PFSK-1 (cell line): Measurements from ENCODE around the gene EMILIN1.

ENCODE experiments used
- POLR2AphosphoS5 ChIP-seq: IDR thresholded peaks from 2 replicates; pipeline ENCODE4 v1.6.1; 2012; ENCODE audit warnings: low read depth, mild to moderate bottlenecking, control low read depth, low read length, moderate library complexity
- REST ChIP-seq, 2 experiments: IDR thresholded peaks; 2 replicates each; pipeline versions ENCODE4 v1.6.1 to v1.8.0; 2011 to 2012; ENCODE audit warnings: low read depth in 2 of 2, low read length in 2 of 2, control low read depth in 1 of 2, inconsistent platforms in 1 of 2, mild to moderate bottlenecking in 1 of 2, moderate library complexity in 1 of 2; ENCODE audit not compliant: insufficient read depth in 1 of 2
- SIN3A ChIP-seq: IDR thresholded peaks from 2 replicates; pipeline ENCODE4 v1.6.1; 2012; ENCODE audit warnings: mild to moderate bottlenecking, low read length, moderate library complexity, borderline replicate concordance; ENCODE audit not compliant: insufficient read depth
- TAF1 ChIP-seq: IDR thresholded peaks from 2 replicates; pipeline ENCODE4 v1.6.1; 2012; ENCODE audit warnings: low read length, control low read depth, borderline replicate concordance; ENCODE audit not compliant: insufficient read depth

DNA sequence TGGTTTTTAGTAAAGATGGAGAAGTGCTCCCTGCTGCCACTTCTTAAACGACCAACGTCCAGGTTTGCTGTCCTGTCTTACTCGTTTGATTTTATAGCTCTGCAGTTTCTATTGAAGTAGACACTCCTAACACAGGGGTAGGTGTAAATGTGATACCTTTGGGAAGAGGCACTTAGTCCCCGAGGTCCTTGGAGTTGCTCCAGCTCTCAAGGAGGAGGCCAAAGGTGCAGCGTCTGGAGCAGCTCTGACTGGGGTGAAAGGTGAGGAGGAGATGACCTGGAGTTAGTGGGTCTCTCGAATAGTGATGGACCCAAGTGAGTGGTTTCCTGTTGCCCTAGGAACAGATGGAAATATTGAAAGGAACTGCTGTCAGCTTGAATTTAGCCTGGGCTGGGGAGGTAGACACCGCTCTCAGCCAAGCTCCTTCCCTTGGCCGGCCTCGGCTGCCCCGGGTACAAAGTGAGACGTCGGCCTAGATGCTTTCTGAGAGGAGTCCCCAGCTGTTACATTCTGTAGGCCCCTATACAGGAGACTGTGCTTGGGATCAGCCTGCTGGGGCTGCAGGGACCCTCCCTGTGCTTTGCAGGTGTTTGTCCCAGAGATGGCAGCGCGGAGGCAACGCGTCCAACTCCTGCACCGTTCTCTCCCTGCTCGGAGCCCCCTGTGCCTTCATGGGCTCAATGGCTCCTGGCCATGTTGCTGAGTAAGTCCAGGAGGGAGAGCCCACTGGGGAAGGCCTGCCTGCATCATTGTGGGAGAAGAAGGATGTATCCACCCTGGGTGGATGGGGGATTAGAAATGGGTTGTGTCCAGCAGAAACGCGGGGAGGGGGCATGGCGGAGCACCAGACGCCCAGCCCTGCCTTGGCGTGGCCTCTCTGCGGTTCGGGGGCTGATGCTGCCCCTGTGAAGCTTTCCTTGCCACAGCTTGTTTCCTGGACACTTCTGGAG is 13.6 kb downstream of the EMILIN1 start:
- TF ChIP-seq POLR2AphosphoS5 (no peak), REST (IDR thresholded peaks at IDR 0.05; ENCODE audit: insufficient read depth in 1 of 2, low read depth in 2 of 2, low read length in 2 of 2) (no peak), SIN3A (no peak), TAF1 (no peak)
